Thoracic aorta (tissue), 2 donors: ENCODE measurements around the gene CPT1A. TPM values are rescaled to one million over a fixed set of nuclear protein-coding genes. Genes with fewer than 3 reads are reported as not detected.
A peak's percentile ranks its signal among the peaks of the same experiment; 100 is the strongest.
"Not testable (repeated sequence)": the region's sequence is repeated elsewhere in the genome, so short reads cannot be mapped to it uniquely, and the experiment has no call there.

ENCODE experiments used
- ATAC-seq: fragments of 150-250 bp; one replicate; pipeline ENCODE4 v1.8.0; 2017; ENCODE audit warnings: low read depth; ENCODE audit not compliant: insufficient number of reproducible peaks, low FRiP score
- DNase-seq: peaks from one replicate; pipeline ENCODE4 v3.0.0-alpha.2; 2020; ENCODE audit warnings: low spot score
- H3K27ac ChIP-seq, 2 donors: fragments of 200-600 bp; sonication (generic); 1 replicate in 1 of 2; 2 replicates in 1 of 2; pipeline ENCODE4 v1.5.1; 2016; ENCODE audit warnings: mild to moderate bottlenecking in 2 of 2, moderate library complexity in 2 of 2
- H3K27me3 ChIP-seq: fragments of 200-600 bp; sonication (generic); replicated peaks from 2 replicates; pipeline ENCODE4 v1.6.0; 2016; ENCODE audit warnings: mild to moderate bottlenecking; ENCODE audit not compliant: insufficient read depth
- H3K36me3 ChIP-seq: fragments of 200-600 bp; sonication (generic); one replicate; pipeline ENCODE4 v1.5.1; 2016
- H3K4me1 ChIP-seq, 2 donors: fragments of 200-600 bp; sonication (generic); 1 replicate in 1 of 2; 2 replicates in 1 of 2; pipeline versions ENCODE4 v1.5.1 to v1.6.0; 2016; ENCODE audit warnings: low read depth in 2 of 2, mild to moderate bottlenecking in 1 of 2; ENCODE audit not compliant: control insufficient read depth in 1 of 2
- H3K4me3 ChIP-seq: fragments of 200-600 bp; sonication (generic); 2 replicates; pipeline ENCODE4 v1.5.1; 2016; ENCODE audit warnings: mild to moderate bottlenecking
- H3K9me3 ChIP-seq: fragments of 200-600 bp; sonication (generic); 2 replicates; pipeline ENCODE4 v1.5.1; 2016
- CTCF ChIP-seq: fragments of 200-600 bp; sonication (generic); IDR thresholded peaks from one replicate; pipeline ENCODE4 v1.5.1; 2019; ENCODE audit warnings: antibody characterized with exemption
- total RNA-seq, 2 donors: library from RNA; depleted of rRNA; stranded (reverse); fragments of >200 nt; gene quantifications; one replicate each; pipeline versions ENCODE4 v1.1.0 to v1.2.3, GENCODE V29; 2016

Gene CPT1A
- 10 to 100 TPM; 61.1 to 75.3 TPM for total RNA-seq

GRCh38 chr11:68841718-68842426, at the start of gene CPT1A:
CPT1A (minus strand) TSS chr11:68841916; CDS start chr11:68815474, 26,442 bp downstream.
- H3K36me3 ChIP-seq = no peaks in the 10 kb centered on the region
- H3K27ac ChIP-seq = peak within 1 kb of the TSS; percentile 85 to 94
- no peaks in the 10 kb centered on the region for H3K9me3 ChIP-seq
- H3K4me1 ChIP-seq = peaks cover 13 to 71% of the 10 kb centered on the region in 2 donors
- H3K27me3 ChIP-seq = no peaks in the 10 kb centered on the region
- TF ChIP-seq CTCF = no peak
- peak within 1 kb of the TSS; percentile 86 for H3K4me3 ChIP-seq
- no peak for ATAC-seq
- no peak for DNase-seq

GRCh38 chr11:68890490-68891231, 48.9 kb upstream of the CPT1A start:
- peak overlapping the region; percentile 54 for H3K4me3 ChIP-seq
- H3K27me3 ChIP-seq = no peaks in the 10 kb centered on the region
- peak; percentile 86 for ATAC-seq
- H3K36me3 ChIP-seq = peaks cover 34% of the 10 kb centered on the region
- no peaks in the 10 kb centered on the region for H3K9me3 ChIP-seq
- peak overlapping the region; percentile 72 to 75 for H3K27ac ChIP-seq
- H3K4me1 ChIP-seq = peaks cover 16 to 32% of the 10 kb centered on the region in 2 donors
- peak; percentile 83 for DNase-seq
- TF ChIP-seq CTCF = no peak

- peak overlapping the region; percentile 72 to 75 for H3K27ac ChIP-seq
- H3K27me3 ChIP-seq = no peaks in the 10 kb centered on the region
- H3K4me3 ChIP-seq = no peak overlapping the region
- H3K36me3 ChIP-seq = peaks cover 29% of the 10 kb centered on the region
- DNase-seq (no peak), ATAC-seq (peak; percentile 53)
- H3K9me3 ChIP-seq = no peaks in the 10 kb centered on the region
- peak; percentile 62 for TF ChIP-seq CTCF
- H3K4me1 ChIP-seq = peaks cover 16 to 33% of the 10 kb centered on the region in 2 donors
Measured at GRCh38 chr11:68889948-68890446, 48.3 kb upstream of the CPT1A start.

- not testable (repeated sequence) for H3K27ac ChIP-seq, H3K9me3 ChIP-seq, H3K4me3 ChIP-seq, DNase-seq, H3K36me3 ChIP-seq, H3K27me3 ChIP-seq, ATAC-seq
- peaks cover 0 to 11% of the 10 kb centered on the region in 2 donors for H3K4me1 ChIP-seq
Measured at GRCh38 chr11:68884827-68885226, 43.1 kb upstream of the CPT1A start.

- peaks cover 0 to 10% of the 10 kb centered on the region in 2 donors for H3K4me1 ChIP-seq
- H3K36me3 ChIP-seq = no peaks in the 10 kb centered on the region
- no peak for TF ChIP-seq CTCF
- no peak for ATAC-seq
- no peaks in the 10 kb centered on the region for H3K9me3 ChIP-seq
- H3K27me3 ChIP-seq = no peaks in the 10 kb centered on the region
- no peak overlapping the region for H3K27ac ChIP-seq
- DNase-seq = no peak
- H3K4me3 ChIP-seq = no peak overlapping the region
Measured at GRCh38 chr11:68882391-68882790, 40.7 kb upstream of the CPT1A start.
